C4-2B (cell line): ENCODE measurements around the gene A2M.
A peak's percentile ranks its signal among the peaks of the same experiment; 100 is the strongest.

Source experiments
- H3K27ac ChIP-seq: fragments of 450-650 bp; 2 replicates; pipeline ENCODE4 v1.5.1; 2017
- CTCF ChIP-seq: fragments of 450-650 bp; conservative IDR thresholded peaks from 2 replicates; pipeline ENCODE4 v1.5.1; 2017; ENCODE audit warnings: mild to moderate bottlenecking
- ZFX ChIP-seq: fragments of 450-650 bp; IDR thresholded peaks from 2 replicates; pipeline ENCODE4 v1.6.1; 2017

Gene A2M

GRCh38 chr12:9071518-9071917 lies 44.2 kb downstream of the A2M start:
- TF ChIP-seq CTCF = no peak
- no peak for TF ChIP-seq ZFX
- H3K27ac ChIP-seq = no peak overlapping the region

GRCh38 chr12:9070351-9070750 lies 45.4 kb downstream of the A2M start:
- no peak for TF ChIP-seq CTCF
- TF ChIP-seq ZFX = no peak
- no peak overlapping the region for H3K27ac ChIP-seq

- TF ChIP-seq ZFX = no peak
- no peak for TF ChIP-seq CTCF
- no peak overlapping the region for H3K27ac ChIP-seq
Measured at GRCh38 chr12:9068600-9068999, 47.1 kb downstream of the A2M start.

GRCh38 chr12:9068086-9068485 lies 47.6 kb downstream of the A2M start:
- TF ChIP-seq CTCF = no peak
- no peak for TF ChIP-seq ZFX

GRCh38 chr12:9066755-9067423 lies 48.8 kb downstream of the A2M start:
- no peak for TF ChIP-seq CTCF
- TF ChIP-seq ZFX = no peak
- no peak overlapping the region for H3K27ac ChIP-seq

More at GRCh38 chr12:9068086-9068485, 47.6 kb downstream of the A2M start:
- no peak overlapping the region for H3K27ac ChIP-seq

GRCh38 chr12:9066183-9066623 lies 49.5 kb downstream of the A2M start:
- H3K27ac ChIP-seq = no peak overlapping the region
- TF ChIP-seq ZFX = no peak
- TF ChIP-seq CTCF = no peak

GRCh38 chr12:9065607-9065856 lies 50.2 kb downstream of the A2M start:
- H3K27ac ChIP-seq = peak overlapping the region; percentile 99
- TF ChIP-seq ZFX = no peak
- no peak for TF ChIP-seq CTCF
